Activated T-helper 9 cell treated with anti-CD3 and anti-CD28 coated beads, Interleukin-2, amount 50 U/mL, for 16 hours (primary cell): Measurements from ENCODE around the gene DIS3L2.
"Not testable (repeated sequence)": the region's sequence is repeated elsewhere in the genome, so short reads cannot be mapped to it uniquely, and the experiment has no call there.

Experiments
- DNase-seq: peaks from one replicate; pipeline ENCODE4 v3.0.0-alpha.2; 2020; ENCODE audit warnings: low read depth

The DIS3L2 gene

DNA sequence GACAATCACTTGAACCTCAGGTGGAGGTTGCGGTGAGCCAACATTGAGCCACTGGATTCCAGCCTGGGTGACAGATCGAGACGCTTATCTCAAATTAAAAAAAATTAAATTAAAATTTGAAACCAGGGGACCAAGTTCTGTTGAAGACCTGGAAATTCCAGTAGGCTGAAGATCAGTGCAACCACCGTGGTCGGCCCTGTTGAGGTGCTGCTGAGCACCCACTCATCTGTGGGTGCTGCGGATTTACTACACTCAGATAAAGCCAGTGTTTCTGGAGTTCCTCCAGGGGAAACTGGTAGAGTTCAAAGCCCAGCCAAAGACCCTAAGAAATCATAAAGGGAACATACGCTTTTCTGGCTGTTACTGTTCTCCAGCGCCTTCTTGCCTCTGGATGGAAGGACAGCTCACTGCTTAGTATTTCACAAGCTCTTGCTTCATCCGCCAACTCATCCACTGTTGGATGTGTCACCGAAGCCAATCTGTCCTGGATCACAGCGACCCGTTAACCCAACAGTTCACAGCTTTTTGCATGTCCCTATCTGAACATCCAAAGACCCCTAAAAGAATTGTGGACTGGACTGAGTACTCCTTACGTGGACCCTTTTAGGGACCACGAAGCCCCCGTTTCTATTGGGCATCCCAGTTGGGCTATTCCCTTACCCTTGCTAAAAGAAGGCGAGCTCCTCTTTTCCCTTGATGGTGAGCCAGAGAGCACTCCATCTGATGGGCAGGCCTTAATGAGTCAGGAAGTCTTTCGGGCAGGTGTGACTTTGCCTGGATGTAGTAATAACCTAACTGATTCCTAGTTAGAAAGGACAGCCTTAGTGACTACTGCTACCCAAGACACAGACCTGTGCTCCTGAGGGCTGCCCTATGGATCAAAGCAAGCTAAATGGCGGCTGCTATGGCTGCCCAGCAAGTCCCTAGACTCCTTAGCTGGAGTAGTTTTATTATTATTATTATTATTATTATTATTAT, 411.0 kb downstream of the DIS3L2 start:
- DNase-seq = no peak

DNA sequence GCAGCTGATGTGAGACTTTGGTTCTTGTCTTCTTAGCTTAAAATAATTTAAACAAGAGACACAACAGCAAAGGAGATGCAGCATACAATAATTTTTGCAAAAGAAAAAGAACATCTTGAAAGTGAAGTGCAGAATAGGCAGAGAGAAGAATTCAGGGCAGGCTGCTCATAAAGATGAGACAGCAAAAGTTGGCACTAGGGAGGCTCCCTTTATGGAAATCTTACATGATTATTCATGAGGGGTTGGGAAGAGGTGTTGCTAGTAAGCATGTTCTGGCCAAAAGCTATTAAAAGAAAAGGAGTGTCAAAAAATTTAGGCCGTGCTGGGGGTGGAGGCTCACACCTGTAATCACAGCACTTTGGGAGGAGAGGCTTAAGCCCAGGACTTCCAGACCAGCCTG, 412.8 kb downstream of the DIS3L2 start:
- no peak for DNase-seq

DNA sequence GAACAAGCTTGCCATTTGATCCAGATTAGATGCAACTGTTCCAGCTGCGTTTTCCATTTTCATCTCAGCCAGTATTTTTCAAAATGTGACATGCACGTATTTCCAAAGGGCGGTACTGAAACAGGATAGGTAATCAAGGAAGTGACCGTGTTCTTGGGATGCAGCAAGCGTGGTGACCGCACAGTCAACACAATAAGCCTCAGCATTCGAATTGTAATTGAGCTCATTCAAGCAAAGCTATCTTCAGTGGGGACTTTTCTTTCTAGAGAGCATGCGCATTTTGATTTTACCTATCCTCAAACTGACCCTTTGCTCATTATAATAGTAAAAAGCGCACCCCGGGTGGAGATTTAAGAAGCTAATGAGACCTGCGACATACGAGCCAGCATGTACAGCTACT, 413.7 kb downstream of the DIS3L2 start:
- no peak for DNase-seq

DNA sequence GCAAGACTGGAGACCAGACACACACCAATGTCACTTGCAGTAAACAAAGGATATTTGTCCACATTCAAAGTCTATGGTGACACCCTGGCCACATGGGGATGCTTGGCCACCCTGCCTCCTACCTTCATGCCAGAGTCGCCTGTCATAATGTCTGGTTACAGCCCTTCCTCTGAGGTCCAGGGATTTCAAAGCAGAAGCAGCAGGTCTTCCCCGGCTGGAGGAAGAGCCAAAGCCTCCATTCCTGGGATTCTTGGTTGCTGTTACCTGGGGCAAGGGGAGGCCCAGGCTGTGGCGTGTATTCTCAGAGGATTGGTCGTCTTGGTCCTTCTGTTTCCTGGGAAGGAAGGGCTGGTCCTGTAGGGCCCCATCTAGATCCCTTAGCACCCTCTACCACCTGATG, 414.7 kb downstream of the DIS3L2 start:
- no peak for DNase-seq

DNA sequence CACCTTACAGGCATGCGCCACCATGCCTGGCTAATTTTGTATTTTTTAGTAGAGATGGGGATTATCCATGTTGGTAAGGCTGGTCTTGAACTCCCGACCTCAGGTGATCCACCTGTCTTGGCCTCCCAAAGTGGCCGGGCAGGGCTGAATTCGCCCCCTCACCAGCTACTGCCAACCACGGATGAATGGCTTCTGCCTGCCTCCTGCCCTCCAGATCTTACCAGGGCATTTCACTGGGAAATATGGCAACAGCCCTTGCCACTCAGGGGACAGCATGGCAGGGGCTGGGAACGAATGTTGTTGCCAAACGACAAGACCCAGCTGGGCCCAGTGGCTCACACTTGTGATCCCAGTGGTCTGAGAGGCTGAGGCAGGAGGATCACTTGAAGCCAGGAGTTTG, 415.2 kb downstream of the DIS3L2 start:
- DNase-seq = no peak

DNA sequence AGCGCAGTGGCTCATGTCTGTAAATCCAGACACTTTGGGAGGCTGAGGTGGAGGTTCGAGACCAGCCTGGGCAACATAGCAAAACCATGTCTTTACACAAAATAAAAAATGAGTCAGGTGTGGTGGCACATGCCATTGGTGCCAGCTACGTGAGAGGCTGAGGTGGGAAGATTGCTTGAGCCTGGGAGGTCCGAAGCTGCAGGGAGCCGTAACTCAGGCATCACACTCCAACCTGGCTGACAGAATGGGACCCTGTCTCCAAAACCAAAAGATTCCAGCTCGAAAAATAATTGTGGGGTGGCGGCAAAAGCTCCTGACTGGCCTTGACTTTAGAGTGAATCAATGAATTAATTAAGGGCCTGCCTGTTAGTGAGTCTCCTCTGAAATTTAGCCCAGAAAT, 415.8 kb downstream of the DIS3L2 start:
- no peak for DNase-seq

DNA sequence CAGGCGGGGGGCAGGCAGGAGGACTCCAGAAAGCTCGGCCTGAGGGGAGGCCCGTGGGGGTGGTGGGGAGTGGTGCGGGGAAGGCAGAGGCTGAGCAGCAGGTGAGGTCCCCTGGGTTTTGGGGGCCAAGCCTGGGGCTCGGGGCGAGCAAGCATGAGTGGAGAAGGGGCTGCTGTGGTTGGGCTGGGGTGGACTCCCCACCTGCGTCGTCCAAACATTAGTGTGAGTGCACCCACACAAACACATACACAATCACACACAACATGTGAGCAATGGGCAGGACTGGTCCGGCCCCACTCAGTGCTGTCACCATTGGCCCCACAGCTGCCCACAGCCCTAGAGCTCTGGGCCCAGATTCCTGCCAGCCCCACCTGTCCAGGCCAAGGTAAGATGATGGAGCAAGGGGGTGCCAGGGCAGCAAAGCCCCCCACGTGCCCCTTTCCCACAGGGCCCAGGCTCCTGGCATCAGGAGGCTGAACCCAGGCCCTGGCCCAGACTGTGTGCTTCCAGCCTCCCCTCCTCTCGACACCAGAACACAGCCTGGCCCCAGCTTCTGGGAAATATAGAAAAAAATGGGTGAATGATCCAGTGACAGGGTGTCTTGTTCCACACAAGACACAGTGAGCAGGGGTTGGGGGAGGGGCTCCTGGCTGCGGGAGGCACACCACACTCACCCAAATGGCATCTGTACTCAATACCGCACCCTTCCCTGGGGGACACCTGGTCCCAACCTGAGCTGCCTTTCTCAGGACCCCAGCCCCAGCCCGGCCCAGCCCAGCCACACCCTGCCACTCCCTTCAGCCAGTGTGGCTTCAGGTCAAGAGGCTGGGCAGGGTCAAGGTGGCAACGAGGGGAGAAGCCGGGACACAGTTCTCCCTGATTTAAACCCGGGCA, 416.6 kb downstream of the DIS3L2 start:
- DNase-seq = no peak

DNA sequence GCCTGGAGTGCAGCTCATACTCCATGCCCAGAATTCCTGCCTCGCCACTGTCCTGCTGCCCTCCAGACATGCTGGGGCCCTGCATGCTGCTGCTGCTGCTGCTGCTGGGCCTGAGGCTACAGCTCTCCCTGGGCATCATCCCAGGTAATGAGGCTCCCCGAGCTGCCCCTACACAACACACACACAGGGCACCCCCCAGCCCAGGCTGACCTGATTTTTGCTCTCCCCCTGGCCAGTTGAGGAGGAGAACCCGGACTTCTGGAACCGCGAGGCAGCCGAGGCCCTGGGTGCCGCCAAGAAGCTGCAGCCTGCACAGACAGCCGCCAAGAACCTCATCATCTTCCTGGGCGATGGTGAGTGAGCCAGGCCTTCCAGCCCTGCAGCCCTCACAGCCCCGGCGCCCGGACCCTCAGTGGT, 417.2 kb downstream of the DIS3L2 start, which contains the start of gene ALPP:
Gene ALPP, plus strand, starts transcription at position 17 of the 417 bp plus-strand sequence. Its CDS starts 52 bp downstream, at position 69.
- not testable (repeated sequence) for DNase-seq

DNA sequence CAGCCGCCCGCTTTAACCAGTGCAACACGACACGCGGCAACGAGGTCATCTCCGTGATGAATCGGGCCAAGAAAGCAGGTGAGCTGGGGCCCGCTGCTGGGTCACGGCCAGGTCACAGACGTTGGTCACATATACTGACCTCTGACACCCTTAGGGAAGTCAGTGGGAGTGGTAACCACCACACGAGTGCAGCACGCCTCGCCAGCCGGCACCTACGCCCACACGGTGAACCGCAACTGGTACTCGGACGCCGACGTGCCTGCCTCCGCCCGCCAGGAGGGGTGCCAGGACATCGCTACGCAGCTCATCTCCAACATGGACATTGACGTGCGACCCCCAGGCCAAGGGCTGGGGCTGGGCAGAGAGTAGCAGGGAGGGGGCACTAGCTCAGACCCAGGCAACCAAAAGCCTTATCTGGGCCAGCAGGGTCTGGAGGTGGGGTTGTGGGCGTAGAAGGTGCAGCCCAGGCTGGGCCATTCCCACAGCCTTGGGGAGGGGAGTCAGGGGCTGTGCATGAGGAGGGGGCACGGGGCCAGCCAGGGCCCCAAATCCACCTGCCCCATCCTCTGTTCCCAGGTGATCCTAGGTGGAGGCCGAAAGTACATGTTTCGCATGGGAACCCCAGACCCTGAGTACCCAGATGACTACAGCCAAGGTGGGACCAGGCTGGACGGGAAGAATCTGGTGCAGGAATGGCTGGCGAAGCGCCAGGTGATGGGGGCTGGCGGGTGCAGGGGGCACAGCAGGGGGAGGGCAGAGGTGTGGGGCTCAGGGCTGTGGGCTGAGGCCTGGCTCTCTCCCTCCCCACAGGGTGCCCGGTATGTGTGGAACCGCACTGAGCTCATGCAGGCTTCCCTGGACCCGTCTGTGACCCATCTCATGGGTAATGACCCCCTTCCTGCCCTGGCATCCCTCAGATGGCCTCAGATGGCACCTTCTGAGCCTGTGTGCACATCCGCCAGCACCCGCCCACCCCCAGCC, 418.4 kb downstream of the DIS3L2 start:
- DNase-seq = not testable (repeated sequence)

DNA sequence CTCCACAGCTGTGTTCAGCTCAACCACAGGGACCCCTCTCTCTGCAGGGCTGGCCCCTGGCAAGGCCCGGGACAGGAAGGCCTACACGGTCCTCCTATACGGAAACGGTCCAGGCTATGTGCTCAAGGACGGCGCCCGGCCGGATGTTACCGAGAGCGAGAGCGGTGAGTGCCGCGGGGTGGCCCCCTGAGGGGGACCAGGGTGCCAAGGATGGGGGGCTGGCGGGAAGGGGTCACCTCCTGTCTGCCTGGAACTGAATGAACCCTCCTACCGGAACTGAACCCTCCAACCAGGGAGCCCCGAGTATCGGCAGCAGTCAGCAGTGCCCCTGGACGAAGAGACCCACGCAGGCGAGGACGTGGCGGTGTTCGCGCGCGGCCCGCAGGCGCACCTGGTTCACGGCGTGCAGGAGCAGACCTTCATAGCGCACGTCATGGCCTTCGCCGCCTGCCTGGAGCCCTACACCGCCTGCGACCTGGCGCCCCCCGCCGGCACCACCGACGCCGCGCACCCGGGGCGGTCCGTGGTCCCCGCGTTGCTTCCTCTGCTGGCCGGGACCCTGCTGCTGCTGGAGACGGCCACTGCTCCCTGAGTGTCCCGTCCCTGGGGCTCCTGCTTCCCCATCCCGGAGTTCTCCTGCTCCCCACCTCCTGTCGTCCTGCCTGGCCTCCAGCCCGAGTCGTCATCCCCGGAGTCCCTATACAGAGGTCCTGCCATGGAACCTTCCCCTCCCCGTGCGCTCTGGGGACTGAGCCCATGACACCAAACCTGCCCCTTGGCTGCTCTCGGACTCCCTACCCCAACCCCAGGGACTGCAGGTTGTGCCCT, 419.9 kb downstream of the DIS3L2 start:
- not testable (repeated sequence) for DNase-seq

DNA sequence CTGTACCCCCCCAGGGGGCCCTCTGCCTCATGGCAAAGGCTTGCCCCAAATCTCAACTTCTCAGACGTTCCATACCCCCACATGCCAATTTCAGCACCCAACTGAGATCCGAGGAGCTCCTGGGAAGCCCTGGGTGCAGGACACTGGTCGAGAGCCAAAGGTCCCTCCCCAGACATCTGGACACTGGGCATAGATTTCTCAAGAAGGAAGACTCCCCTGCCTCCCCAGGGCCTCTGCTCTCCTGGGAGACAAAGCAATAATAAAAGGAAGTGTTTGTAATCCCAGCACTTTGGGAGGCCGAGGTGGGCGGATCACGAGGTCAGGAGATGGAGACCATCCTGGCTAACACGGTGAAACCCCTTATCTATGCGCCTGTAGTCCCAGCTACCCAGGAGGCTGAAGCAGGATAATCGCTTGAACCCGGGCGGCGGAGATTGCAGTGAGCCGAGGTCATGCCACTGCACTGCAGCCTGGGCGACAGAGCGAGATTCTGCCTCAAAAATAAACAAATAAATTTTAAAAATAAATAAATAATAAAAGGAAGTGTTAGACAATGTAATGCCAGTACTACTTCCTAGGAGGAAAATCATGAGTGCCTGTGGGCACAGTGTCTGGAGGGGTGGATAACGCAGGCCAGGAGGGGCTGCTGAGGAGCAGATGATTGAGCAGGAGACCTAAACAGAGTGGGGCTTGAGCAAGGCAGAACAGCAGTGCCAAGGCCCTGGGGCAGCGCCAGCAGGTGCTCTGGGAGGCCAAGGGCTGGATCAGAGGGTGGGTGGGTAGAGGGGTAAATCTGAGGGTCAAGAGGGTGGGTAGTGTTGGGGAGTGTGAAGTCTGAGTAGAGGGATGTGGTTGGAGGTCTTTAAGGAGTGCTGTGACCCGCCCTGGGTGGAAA, 421.1 kb downstream of the DIS3L2 start:
- no peak for DNase-seq

DNA sequence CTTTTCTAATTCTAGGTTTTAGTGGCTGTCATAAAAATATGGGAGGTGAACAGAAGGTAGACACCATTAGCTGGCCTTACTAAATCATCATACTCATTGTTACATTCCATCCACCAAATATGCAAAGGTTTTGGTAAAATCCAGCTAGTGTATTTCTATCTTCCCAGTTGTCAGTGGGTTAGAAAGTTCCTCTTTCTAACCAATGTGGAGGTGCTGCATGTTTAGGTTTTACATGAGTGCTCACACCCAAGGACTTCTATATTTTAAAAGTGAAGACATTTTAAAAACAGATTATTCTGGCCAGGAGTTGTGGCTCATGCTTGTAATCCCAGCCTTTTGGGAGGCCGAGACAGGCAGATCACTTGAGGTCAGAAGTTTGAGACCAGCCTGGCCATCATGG, 423.0 kb downstream of the DIS3L2 start:
- DNase-seq = no peak

DNA sequence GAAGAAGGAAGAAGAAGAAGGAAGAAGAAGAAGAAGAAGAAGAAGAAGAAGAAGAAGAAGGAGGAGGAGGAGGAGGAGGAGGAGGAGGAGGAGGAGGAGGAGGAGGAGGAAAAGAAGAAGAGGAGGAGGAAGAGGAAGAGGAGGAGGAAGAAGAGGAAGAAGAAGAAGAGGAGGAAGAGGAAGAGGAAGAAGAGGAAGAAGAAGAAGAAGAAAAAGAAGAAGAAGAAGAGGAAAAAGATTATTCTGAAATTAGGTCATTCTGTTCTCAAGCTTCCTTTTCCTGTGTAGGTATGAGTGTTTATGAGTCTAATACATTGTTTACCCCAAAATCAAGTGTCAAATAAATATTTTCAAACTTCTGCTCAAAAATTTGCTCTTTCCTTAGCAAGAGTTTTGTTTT, 423.5 kb downstream of the DIS3L2 start:
- not testable (repeated sequence) for DNase-seq

DNA sequence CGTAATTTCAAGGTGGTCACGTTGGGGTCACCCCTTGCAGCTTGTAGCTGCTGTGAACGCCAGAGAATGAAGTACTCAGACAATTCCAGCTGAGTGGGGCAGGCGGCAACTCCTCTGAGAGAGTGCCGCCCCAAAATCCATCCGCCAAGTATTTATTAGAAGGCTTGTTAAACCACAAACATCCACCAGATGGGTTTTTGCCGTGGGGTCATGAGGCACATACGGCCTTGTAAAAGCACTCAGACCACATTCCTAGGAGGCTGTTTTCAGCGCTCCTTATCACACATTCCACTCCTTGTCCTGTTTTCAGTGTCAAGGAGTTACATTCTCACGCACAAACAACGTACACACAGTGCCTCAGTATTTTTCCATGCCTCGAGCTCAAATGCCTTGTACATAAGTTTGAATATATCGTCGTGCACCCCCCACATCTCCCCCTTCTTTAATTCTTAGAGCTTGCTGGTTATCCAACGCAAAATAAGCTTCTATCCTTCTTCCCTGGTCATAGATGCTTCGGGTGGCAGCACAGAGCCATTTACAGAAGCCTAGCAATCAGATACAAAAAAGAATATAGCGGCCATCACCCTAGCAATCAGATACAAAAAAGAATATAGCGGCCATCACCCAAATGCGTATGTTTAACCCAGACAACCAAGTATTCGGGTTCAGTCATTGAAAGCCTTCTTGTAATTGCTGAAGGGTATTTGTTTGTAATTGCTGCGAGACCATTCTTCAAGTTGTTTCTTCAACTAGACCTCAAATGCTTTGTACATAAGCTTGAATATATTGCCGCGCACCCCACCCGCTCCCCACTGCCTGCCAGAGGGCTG, 424.4 kb downstream of the DIS3L2 start:
- no peak for DNase-seq

DNA sequence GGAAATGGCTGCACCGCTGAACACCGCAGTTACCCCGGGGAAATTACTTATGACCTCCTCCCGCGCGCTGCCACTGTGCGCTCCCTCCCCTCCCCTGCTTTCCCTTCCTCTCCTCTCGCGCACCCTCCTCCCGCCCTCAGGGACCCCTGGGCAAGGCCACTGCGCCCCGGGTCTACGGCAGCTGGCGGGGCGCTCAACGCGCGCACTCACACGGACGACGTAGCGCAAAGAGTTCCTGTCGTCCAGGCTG, 424.9 kb downstream of the DIS3L2 start:
- DNase-seq = no peak
